Stimulated activated CD4-positive, alpha-beta T cell treated with anti-CD3 and anti-CD28 coated beads, Interleukin-1b, Interleukin-23, amount 100 ng/mL, for 1 hour (primary cell): Measurements from ENCODE around the gene AP2S1.
A peak's percentile ranks its signal among the peaks of the same experiment; 100 is the strongest.
"Not testable (repeated sequence)": the region's sequence is repeated elsewhere in the genome, so short reads cannot be mapped to it uniquely, and the experiment has no call there.

ENCODE experiments used
- DNase-seq, 2 donors: peaks; one replicate each; pipeline ENCODE4 v3.0.0-alpha.2; 2020; ENCODE audit warnings: low read depth in 2 of 2

The AP2S1 gene

DNA sequence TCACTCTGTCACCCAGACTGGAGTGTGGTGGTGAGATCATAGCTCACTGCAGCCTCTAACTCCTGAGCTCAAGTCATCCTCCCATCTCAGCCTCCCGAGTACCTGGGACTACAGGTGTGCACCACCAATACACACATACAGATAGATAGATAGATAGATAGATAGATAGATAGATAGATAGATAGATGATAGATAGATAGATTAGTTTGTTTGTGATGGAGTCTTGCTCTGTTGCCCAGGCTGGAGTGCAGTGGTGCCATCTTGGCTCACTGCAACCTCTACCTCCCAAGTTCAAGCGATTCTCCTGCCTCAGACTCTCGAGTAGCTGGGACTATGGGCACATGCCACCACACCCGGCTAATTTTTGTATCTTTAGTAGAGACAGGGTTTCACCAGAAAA, 46.2 kb downstream of the AP2S1 start:
- not testable (repeated sequence) for DNase-seq

DNA sequence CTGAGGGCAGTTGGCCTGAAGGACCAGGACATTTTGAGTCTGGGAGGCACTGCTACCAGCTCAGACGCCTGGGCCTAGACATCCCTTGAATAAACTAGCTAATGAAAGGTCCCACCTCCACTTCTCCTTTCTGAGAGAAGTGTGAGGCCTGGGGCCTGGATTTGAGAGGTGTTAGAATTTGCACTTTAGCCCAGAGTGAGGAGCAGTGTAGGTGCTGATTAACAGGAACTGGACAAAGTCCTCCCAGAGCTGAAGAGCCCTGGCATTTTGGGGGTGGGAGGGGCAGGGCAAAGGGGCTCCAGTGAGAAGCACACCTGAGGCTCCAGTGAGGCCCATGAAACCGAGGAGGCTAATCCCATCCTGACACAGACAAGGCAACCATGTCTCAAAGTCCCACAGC, 47.1 kb downstream of the AP2S1 start:
- no peak for DNase-seq

DNA sequence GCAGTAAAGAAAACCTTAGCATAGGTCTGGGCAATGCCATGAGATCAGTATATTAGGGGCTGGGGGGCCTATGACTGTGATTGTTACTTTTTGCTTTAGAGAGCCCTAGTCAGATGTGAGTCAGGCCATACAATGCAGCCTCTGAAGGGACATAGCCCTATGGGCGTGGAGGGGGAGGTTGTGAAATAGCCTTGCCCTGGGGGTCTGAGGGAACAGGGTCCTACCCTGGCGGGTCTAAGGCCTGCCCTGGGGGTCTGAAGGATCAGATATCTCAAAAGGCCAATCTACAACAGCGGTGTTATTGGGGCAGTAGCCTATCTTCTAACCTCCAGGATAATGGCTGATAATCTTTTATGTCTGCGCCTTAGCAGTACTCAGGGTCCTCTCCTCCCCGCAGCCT, 48.5 kb downstream of the AP2S1 start:
- no peak for DNase-seq

DNA sequence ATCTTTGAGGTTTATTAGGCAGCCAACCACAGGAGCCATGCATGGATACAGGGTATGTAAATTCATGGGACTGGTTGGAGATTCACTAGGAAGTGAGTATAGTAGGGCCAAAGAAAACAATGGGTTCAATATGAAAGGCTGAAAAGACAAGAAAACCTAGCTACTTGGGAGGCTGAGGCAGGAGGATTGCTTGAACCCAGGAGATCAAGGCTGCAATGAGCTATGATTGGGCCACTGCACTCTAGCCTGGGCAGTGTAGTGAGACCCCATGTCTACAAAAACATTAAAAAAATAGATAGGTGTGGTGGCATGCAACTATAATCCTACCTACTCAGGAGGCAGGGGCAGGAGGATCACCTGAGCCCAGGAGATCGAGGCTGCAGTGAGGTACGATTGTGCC, 51.9 kb downstream of the AP2S1 start:
- DNase-seq = no peak

DNA sequence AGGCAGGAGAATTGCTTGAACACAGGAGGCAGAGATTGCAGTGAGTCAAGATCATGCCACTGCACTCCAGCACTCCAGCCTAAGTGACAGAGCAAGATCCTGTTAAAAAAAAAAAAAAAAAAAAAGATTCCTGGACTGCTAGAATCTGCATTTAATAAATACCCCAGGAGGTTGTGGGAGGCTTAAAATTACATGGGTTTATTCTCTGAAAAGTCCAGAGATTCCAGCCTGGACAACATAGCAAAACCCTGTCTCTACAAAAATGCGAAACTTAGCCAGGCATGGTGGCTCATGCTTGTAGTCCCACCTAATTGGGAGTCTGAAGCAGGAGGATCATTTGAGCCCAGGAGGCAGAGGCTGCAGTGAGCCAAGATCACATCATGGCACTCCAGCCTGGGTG, 52.8 kb downstream of the AP2S1 start:
- DNase-seq = no peak

DNA sequence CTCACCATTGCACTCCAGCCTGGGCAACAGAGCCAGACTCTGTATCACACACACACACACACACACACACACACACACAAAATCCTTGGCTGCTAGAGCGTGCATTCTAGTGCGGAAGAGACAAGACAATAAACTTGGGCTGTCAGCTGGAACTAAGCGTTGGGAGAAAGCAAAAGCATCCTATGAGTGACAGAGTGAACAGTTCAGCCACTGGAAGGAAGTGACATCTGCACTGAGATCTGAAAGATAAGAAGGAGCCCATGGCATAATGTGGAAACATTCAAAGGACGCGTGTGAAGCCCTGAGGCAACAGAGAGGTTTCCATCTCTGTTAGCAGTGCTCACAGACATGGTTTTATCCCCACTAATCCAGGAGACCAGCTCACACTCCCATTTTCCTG, 58.7 kb downstream of the AP2S1 start:
- no peak for DNase-seq

DNA sequence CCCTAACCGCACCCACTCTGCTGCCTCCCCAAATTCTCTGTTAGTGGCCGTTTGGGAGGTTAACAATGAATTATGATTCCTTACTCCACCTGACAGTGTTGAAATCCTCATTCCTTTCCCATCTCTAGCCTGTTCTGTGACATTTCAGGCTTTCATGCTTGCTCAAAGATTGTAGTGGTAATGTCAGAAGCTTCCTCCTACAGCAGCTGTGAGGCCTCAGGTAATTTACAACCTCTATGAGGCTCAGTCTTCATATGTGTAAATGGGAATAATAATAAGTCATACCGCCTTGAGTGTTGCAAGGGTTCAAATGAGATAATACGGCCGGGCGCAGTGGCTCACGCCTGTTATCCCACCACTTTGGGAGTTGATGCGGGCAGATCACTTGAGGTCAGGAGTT, 61.3 kb downstream of the AP2S1 start:
- no peak for DNase-seq

DNA sequence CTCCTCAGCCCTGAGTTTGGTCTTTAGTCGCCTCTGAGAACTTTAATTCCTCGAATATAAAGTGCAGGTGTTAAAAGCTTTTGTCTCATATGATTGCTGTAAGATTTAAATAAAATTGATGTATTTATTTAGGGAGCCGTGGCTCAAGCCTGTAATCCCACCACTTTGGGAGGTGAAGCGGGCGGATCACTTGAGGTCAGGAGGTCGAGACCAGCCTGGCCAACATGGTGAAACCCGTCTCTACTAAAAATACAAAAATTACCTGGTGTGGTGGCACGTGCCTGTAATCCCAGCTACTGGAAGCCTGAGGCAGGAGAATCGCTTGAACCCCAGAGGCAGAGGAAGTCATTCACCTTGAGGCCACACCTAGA, 61.7 kb downstream of the AP2S1 start:
- DNase-seq = no peak

DNA sequence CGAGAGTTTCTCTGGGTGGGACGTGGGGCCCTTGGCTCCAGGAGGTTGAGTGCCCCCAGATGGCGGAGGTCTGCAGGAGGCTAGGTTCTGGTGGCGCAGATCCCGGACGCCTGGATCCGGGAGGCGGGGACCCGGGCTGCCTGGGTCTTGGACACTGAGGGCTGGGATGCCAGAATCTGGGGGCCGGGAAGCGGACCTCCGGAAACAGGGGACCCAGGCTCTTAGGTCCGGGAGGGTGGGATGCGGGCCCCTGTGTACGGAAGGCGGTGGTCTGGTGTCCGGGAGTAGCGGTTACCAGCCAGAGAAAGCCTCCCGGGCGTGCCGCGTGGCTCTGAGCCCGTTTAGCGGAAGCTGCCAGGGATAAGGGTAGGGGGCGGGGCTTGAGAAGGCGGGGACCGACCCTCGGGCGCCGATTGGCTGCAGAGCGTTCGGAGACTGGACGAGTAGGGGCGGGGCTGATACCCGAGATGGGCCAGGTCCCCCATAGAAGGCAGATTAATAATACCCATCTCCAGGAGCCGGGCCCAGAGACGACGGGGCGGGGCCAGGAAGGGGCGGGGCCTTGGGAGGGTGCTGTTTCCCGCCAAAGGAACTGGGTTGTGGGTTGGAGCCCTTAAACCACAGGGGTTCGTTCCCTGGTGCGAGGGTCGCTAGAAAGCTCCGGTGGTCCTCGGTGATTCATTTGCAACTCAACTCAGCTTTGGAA, 62.2 kb downstream of the AP2S1 start, which contains the start of gene SLC1A5:
Gene SLC1A5, minus strand, starts transcription at position 333 of the 706 bp plus-strand sequence. CDS start 629 bp downstream, outside the sequence.
- DNase-seq = peak; percentile 95 to 98
